A549 (cell line): ENCODE data around the gene TLX3. TPM values are rescaled to one million over a fixed set of nuclear protein-coding genes. Genes with fewer than 3 reads are reported as not detected.

Source experiments
- ATAC-seq, 2 experiments: fragments of 200-7000 bp in 1 of 2; fragments of >200 bp in 1 of 2; cut with Nextera tagmentation in 1 of 2; cut with Tn5 transposase in 1 of 2; 3 replicates each; pipeline versions ENCODE4 v1.8.0 to v1.9.1; 2018 to 2020; ENCODE audit warnings: mild to moderate bottlenecking in 1 of 2, moderate library complexity in 1 of 2
- CTCF ChIA-PET: fragments of 300-600 bp; sonication (Branson Sonifier 250); formaldehyde crosslinking; extraction: SDS; loops from one replicate; lab custom pipeline; 2021; ENCODE audit warnings: antibody characterized with exemption, inconsistent platforms; lab: Yijun Ruan, JAX
- POLR2A ChIA-PET: fragments of 350-600 bp; formaldehyde crosslinking; extraction: SDS; loops from one replicate; lab custom pipeline; 2021; ENCODE audit warnings: antibody characterized with exemption, inconsistent platforms; lab: Yijun Ruan, JAX
- DNase-seq, 2 experiments: peaks; one replicate each; pipeline versions ENCODE4 v3.0.0 to v3.0.0-alpha.2; 2011 to 2016; ENCODE audit warnings: low read depth in 1 of 2, low spot score in 1 of 2
- FAIRE-seq: peaks from 2 replicates; lab custom pipeline; 2011; peaks lifted over from hg19 to GRCh38; lab: Jason Lieb, UNC
- H3K27ac ChIP-seq, 2 experiments: fragments of >200 bp; sonication (Bioruptor Twin); formaldehyde crosslinking; 3 replicates each; pipeline ENCODE4 v1.5.1; 2016 to 2017
- H3K4me1 ChIP-seq: fragments of >200 bp; sonication (Bioruptor Twin); formaldehyde crosslinking; 3 replicates; pipeline ENCODE4 v1.6.1; 2016
- H3K4me2 ChIP-seq: fragments of >200 bp; sonication (Bioruptor Twin); formaldehyde crosslinking; 3 replicates; pipeline ENCODE4 v1.6.1; 2016
- H3K4me3 ChIP-seq: fragments of >200 bp; sonication (Bioruptor Twin); formaldehyde crosslinking; 3 replicates; pipeline ENCODE4 v1.5.1; 2016
- H3K9me3 ChIP-seq: fragments of >200 bp; sonication (Bioruptor Twin); formaldehyde crosslinking; 3 replicates; pipeline ENCODE4 v1.6.1; 2016
- BHLHE40 ChIP-seq: IDR thresholded peaks from 2 replicates; pipeline ENCODE4 v1.6.1; 2012; ENCODE audit warnings: low read depth, low read length, inconsistent platforms
- CTCF ChIP-seq: fragments of >200 bp; sonication (Bioruptor Twin); formaldehyde crosslinking; IDR thresholded peaks from 3 replicates; pipeline ENCODE4 v1.5.1; 2016
- E2F6 ChIP-seq: IDR thresholded peaks from 2 replicates; pipeline ENCODE4 v1.6.1; 2012; ENCODE audit warnings: low read depth, borderline replicate concordance
- EHMT2 ChIP-seq: fragments of 200-600 bp; sonication (generic); IDR thresholded peaks from 2 replicates; pipeline ENCODE4 v1.6.1; 2016; ENCODE audit warnings: antibody characterized with exemption, low read depth, mild to moderate bottlenecking, moderate library complexity
- EP300 ChIP-seq, 2 experiments: fragments of >200 bp; sonication (Bioruptor Twin); formaldehyde crosslinking; IDR thresholded peaks; 2 replicates in 1 of 2; 3 replicates in 1 of 2; pipeline ENCODE4 v1.6.1; 2016 to 2017
- FOSB ChIP-seq: fragments of 250-450 bp; sonication (Bioruptor Pico); IDR thresholded peaks from 2 replicates; pipeline ENCODE4 v1.5.0; 2020; ENCODE audit warnings: mild to moderate bottlenecking, moderate library complexity
- FOSL2 ChIP-seq, 2 experiments: fragments of 450-650 bp in 1 of 2; fragments of >200 bp in 1 of 2; sonication (Bioruptor Twin) in 1 of 2; formaldehyde crosslinking; IDR thresholded peaks; 2 replicates each; pipeline versions ENCODE4 v1.5.0 to v1.6.1; 2016 to 2020; ENCODE audit warnings: mild to moderate bottlenecking in 1 of 2, moderate library complexity in 1 of 2
- HDAC2 ChIP-seq: fragments of 200-600 bp; sonication (generic); IDR thresholded peaks from 2 replicates; pipeline ENCODE4 v1.6.1; 2016
- JUN ChIP-seq, 2 experiments: fragments of >200 bp; sonication (Bioruptor Twin); formaldehyde crosslinking; IDR thresholded peaks; 2 replicates in 1 of 2; 3 replicates in 1 of 2; pipeline ENCODE4 v1.6.1; 2016 to 2017
- MYC ChIP-seq: IDR thresholded peaks from 2 replicates; pipeline ENCODE4 v1.6.1; 2012; ENCODE audit warnings: mild to moderate bottlenecking, inconsistent platforms, low read length, improper control_type of control experiment, borderline replicate concordance
- PBX3 ChIP-seq: IDR thresholded peaks from 2 replicates; pipeline ENCODE4 v1.6.1; 2012
- RAD21 ChIP-seq, 2 experiments: fragments of >200 bp in 1 of 2; sonication (Bioruptor Twin) in 1 of 2; formaldehyde crosslinking in 1 of 2; IDR thresholded peaks in 1 of 2; conservative IDR thresholded peaks in 1 of 2; 2 replicates in 1 of 2; 3 replicates in 1 of 2; pipeline ENCODE4 v1.6.1; 2012 to 2018; ENCODE audit warnings: inconsistent platforms in 1 of 2
- RARB ChIP-seq: fragments of 250-450 bp; sonication (Bioruptor Pico); IDR thresholded peaks from 2 replicates; pipeline ENCODE4 v1.8.0; 2021; ENCODE audit warnings: mild to moderate bottlenecking, moderate library complexity
- REST ChIP-seq: fragments of 200-600 bp; sonication (generic); IDR thresholded peaks from 2 replicates; pipeline ENCODE4 v1.6.1; 2016; ENCODE audit warnings: antibody characterized with exemption, mild to moderate bottlenecking, moderate library complexity
- RFX5 ChIP-seq: fragments of 450-650 bp; IDR thresholded peaks from 2 replicates; pipeline ENCODE4 v1.7.1; 2014; ENCODE audit warnings: antibody characterized with exemption, mild to moderate bottlenecking, moderate library complexity
- RNF2 ChIP-seq: fragments of 200-600 bp; sonication (generic); IDR thresholded peaks from 2 replicates; pipeline ENCODE4 v1.6.1; 2016; ENCODE audit warnings: low read depth, mild to moderate bottlenecking, antibody characterized with exemption, moderate library complexity, borderline replicate concordance
- TFCP2L1 ChIP-seq: fragments of 250-450 bp; sonication (Bioruptor Pico); IDR thresholded peaks from 2 replicates; pipeline ENCODE4 v1.5.0; 2021; ENCODE audit warnings: mild to moderate bottlenecking
- USF2 ChIP-seq: fragments of 450-650 bp; IDR thresholded peaks from 2 replicates; pipeline ENCODE4 v1.6.1; 2014; ENCODE audit warnings: antibody characterized with exemption
- ZNF302 ChIP-seq: fragments of 250-450 bp; sonication (Bioruptor Pico); IDR thresholded peaks from 2 replicates; pipeline ENCODE4 v1.9.0; 2021; ENCODE audit warnings: inconsistent platforms, mild to moderate bottlenecking, moderate library complexity
- WGBS: methylation state at CpG from one replicate; pipeline ENCODE4 v1.1.6; 2017; ENCODE audit errors: missing lambda C conversion rate; 5-methylcytosine and 5-hydroxymethylcytosine counted together
- polyA plus RNA-seq, 4 experiments: library from polyadenylated mRNA; depleted of rRNA in 3 of 4; stranded (reverse); fragments of >200 nt; fragmentation: RNase III in 1 of 4; extraction: RNeasy Plus Mini Kit Qiagen cat#74134 plus additional on column Dnase treatment in 1 of 4; gene quantifications; 2 replicates in 3 of 4; 3 replicates in 1 of 4; pipeline ENCODE4 v1.2.3, GENCODE V29; 2011 to 2017

The TLX3 gene
- polyA plus RNA-seq, 2 of the 4 experiments (the other 2 are of a cell fraction), result not detected

- TF ChIP-seq PBX3, result no peak
These were observed 37.2 kb upstream of the TLX3 start (continued) for GRCh38 chr5:171271798-171272197.

- FAIRE-seq (no peak), DNase-seq (peak in 1 of 2 experiments; percentile 55), ATAC-seq (peak; percentile 68 to 88; a peak in 4 of 6 replicates)
- POLR2A ChIA-PET, result no interaction called here
- Histone ChIP-seq H3K4me2 (no peak overlapping the region), H3K27ac (no peak overlapping the region; a peak in 1 of 6 replicates), H3K4me3 (no peak overlapping the region), H3K9me3 (no peaks in the 10 kb centered on the region), H3K4me1 (peaks cover 21% of the 10 kb centered on the region; the same call in 2 of the 3 replicates)
- CTCF ChIA-PET, result interaction anchor here (0.6 to 2.8 kb wide), 9 partner anchors 8 to 871 kb away, joined by 3 to 10 read pairs (median 3); no protein-coding TSS in a partner anchor
- 60% methylated on average over 2 of the region's 2 CpGs for WGBS
- TF ChIP-seq HDAC2, result no peak
- peak; percentile 40 for TF ChIP-seq CTCF
- peak; percentile 33 to 51; a peak in 3 of 5 replicates for TF ChIP-seq RAD21 (conservative IDR thresholded peaks at IDR 0.05 in 1 of 2, IDR thresholded peaks at IDR 0.05 in 1 of 2)
- TF ChIP-seq TFCP2L1 (CRISPR knock-in tag), result no peak
- TF ChIP-seq, all 56 proteins: peak for 2
These were observed 35.8 kb upstream of the TLX3 start for GRCh38 chr5:171272996-171273970.

- H3K4me3 ChIP-seq, result no peak overlapping the region
- no peak for DNase-seq
- ChIA-PET CTCF (interaction anchor here (1.2 kb wide), 1 partner anchor 10 kb away, joined by 3 read pairs; no protein-coding TSS in a partner anchor), POLR2A (no interaction called here)
- H3K4me2 ChIP-seq, result no peak overlapping the region
- H3K4me1 ChIP-seq, result no peaks in the 10 kb centered on the region; the same call in 2 of the 3 replicates
- no peak for FAIRE-seq
- H3K27ac ChIP-seq, result no peak overlapping the region
- no peaks in the 10 kb centered on the region for H3K9me3 ChIP-seq
- no peak for TF ChIP-seq FOSL2 (IDR thresholded peaks at IDR 0.05)
- no peak for TF ChIP-seq FOSL2 (CRISPR knock-in tag; IDR thresholded peaks at IDR 0.05)
- no peak for TF ChIP-seq USF2
- no peak for TF ChIP-seq EHMT2
- no peak for TF ChIP-seq BHLHE40
- no peak for TF ChIP-seq ZNF302 (CRISPR knock-in tag)
- no peak for TF ChIP-seq RNF2
- no peak for TF ChIP-seq E2F6
- TF ChIP-seq EP300 (IDR thresholded peaks at IDR 0.05), result no peak
- no peak for TF ChIP-seq PBX3
- no peak for TF ChIP-seq RFX5
- no peak for TF ChIP-seq MYC
- no peak for TF ChIP-seq JUN (IDR thresholded peaks at IDR 0.05)
- no peak for TF ChIP-seq FOSB
- no peak for TF ChIP-seq REST
- no peak for TF ChIP-seq RARB
- ATAC-seq, result no peak
- WGBS, result 76% methylated on average over 5 of the region's 5 CpGs
These were observed 33.1 kb upstream of the TLX3 start for GRCh38 chr5:171275841-171276544.
